T-cell (primary cell): ENCODE results near the gene TMEM259. TPM values are rescaled to one million over a fixed set of nuclear protein-coding genes. Genes with fewer than 3 reads are reported as not detected.

Source experiments
- ATAC-seq, 4 experiments: fragments of 200-7000 bp in 3 of 4; fragments of 150-1000 bp in 1 of 4; cut with Tn5 transposase; replicated peaks in 1 of 4; 1 replicate in 3 of 4; 2 replicates in 1 of 4; pipeline ENCODE4 v1.10.0; 2021; ENCODE audit warnings: moderate library complexity in 3 of 4, mild to moderate bottlenecking in 2 of 4, moderate number of reproducible peaks in 1 of 4
- CTCF ChIA-PET, 2 donors: fragments of 300-600 bp; sonication (Branson Sonifier 250); formaldehyde crosslinking; loops; one replicate each; lab custom pipeline; 2022; ENCODE audit warnings: antibody characterized with exemption in 2 of 2; lab: Charles Lee
- POLR2A ChIA-PET, 2 donors: fragments of 300-600 bp; sonication (Branson Sonifier 250); formaldehyde crosslinking; loops; one replicate each; lab custom pipeline; 2022; ENCODE audit warnings: antibody characterized with exemption in 2 of 2; lab: Charles Lee
- DNase-seq, 35 experiments: peaks; one replicate each; pipeline versions ENCODE4 v3.0.0 to v3.0.0-alpha.2; 2013 to 2023
- H3K27ac ChIP-seq: one replicate; pipeline ENCODE4 v1.5.1; 2013; ENCODE audit warnings: low read length
- H3K27me3 ChIP-seq, 2 experiments: replicated peaks in 1 of 2; 1 replicate in 1 of 2; 2 replicates in 1 of 2; pipeline versions ENCODE4 v1.6.1 to v1.7.0; 2013; ENCODE audit warnings: low read length in 1 of 2, mixed read lengths in 1 of 2; ENCODE audit not compliant: control insufficient read depth in 2 of 2, insufficient read depth in 2 of 2; ENCODE audit errors: extremely low read depth in 1 of 2
- H3K36me3 ChIP-seq, 2 donors: 1 replicate in 1 of 2; 2 replicates in 1 of 2; pipeline versions ENCODE4 v1.6.1 to v1.7.0; 2013; ENCODE audit warnings: low read length in 1 of 2; ENCODE audit not compliant: control insufficient read depth in 2 of 2, insufficient read depth in 1 of 2; ENCODE audit errors: extremely low read depth in 1 of 2
- H3K4me1 ChIP-seq, 2 experiments: 1 replicate in 1 of 2; 2 replicates in 1 of 2; pipeline versions ENCODE4 v1.6.1 to v1.7.0; 2013; ENCODE audit warnings: low read length in 2 of 2, mixed read lengths in 1 of 2; ENCODE audit not compliant: insufficient read depth in 2 of 2, control insufficient read depth in 1 of 2; ENCODE audit errors: extremely low read depth in 1 of 2
- H3K4me3 ChIP-seq, 2 donors: 1 replicate in 1 of 2; 2 replicates in 1 of 2; pipeline versions ENCODE4 v1.5.1 to v1.7.0; 2013; ENCODE audit warnings: mild to moderate bottlenecking in 2 of 2, low read length in 1 of 2, moderate library complexity in 1 of 2; ENCODE audit not compliant: control insufficient read depth in 1 of 2; ENCODE audit errors: extremely low read depth in 1 of 2
- H3K9me3 ChIP-seq: 2 replicates; pipeline ENCODE4 v1.7.0; 2013
- H3K27ac Mint-ChIP-seq, 2 donors: one replicate each; pipeline ENCODE4 v1.8.0; 2020 to 2021; ENCODE audit warnings: mild to moderate bottlenecking in 2 of 2, mixed read lengths in 2 of 2
- H3K27me3 Mint-ChIP-seq, 2 donors: one replicate each; pipeline ENCODE4 v1.8.0; 2021 to 2022; ENCODE audit warnings: mixed read lengths in 2 of 2
- H3K36me3 Mint-ChIP-seq: one replicate; pipeline ENCODE4 v1.8.0; 2021; ENCODE audit warnings: mixed read lengths
- H3K4me1 Mint-ChIP-seq, 3 donors: one replicate each; pipeline ENCODE4 v1.8.0; 2020 to 2022; ENCODE audit warnings: mixed read lengths in 3 of 3, mild to moderate bottlenecking in 1 of 3
- H3K4me3 Mint-ChIP-seq, 3 donors: one replicate each; pipeline ENCODE4 v1.8.0; 2020 to 2022; ENCODE audit warnings: mild to moderate bottlenecking in 3 of 3, mixed read lengths in 3 of 3, moderate library complexity in 3 of 3
- H3K9me3 Mint-ChIP-seq, 3 donors: one replicate each; pipeline ENCODE4 v1.8.0; 2020 to 2022; ENCODE audit warnings: mixed read lengths in 3 of 3
- WGBS: methylation state at CpG from one replicate; pipeline ENCODE4 v1.1.5; 2013; ENCODE audit warnings: missing lambda C conversion rate; ENCODE audit not compliant: insufficient coverage; 5-methylcytosine and 5-hydroxymethylcytosine counted together
- total RNA-seq, 35 experiments: library from RNA in 6 of 35; stranded (reverse) in 6 of 35; fragments of 120-200 nt in 1 of 35; gene quantifications; one replicate each; pipeline versions ENCODE4 v1.2.1 to v1.2.4 and lab custom pipeline; 2013 to 2026

TMEM259 gene
- total RNA-seq, 5 donors from 2014 or later (not counting 1 experiment from before 2014, with no cell fraction given) = 319 to 423 (median 372) TPM

- peaks cover 0 to 30% of the 10 kb centered on the region in 2 experiments for H3K4me1 ChIP-seq
- Mint-ChIP-seq H3K27ac (no peak overlapping the region), H3K4me1 (peaks cover 2 to 15% (median 15%) of the 10 kb centered on the region in 3 donors), H3K36me3 (no peaks in the 10 kb centered on the region), H3K27me3 (no peaks in the 10 kb centered on the region), H3K9me3 (no peaks in the 10 kb centered on the region), H3K4me3 (no peak overlapping the region)
- CTCF ChIA-PET = no interaction called here
- DNase-seq (no peak), ATAC-seq (no peak)
- no peaks in the 10 kb centered on the region for H3K9me3 ChIP-seq
- no peak overlapping the region for H3K27ac ChIP-seq
- POLR2A ChIA-PET = no interaction called here
- no peak overlapping the region for H3K4me3 ChIP-seq
- peaks cover 19 to 40% of the 10 kb centered on the region in 2 donors for H3K36me3 ChIP-seq
- 98% methylated on average over 36 of the region's 36 CpGs for WGBS
- H3K27me3 ChIP-seq = no peaks in the 10 kb centered on the region
Measured at GRCh38 chr19:1011831-1012333, 9.0 kb downstream of the TMEM259 start.

GRCh38 chr19:1010586-1011510, 10.1 kb downstream of the TMEM259 start:
- H3K27ac Mint-ChIP-seq = no peak overlapping the region
- H3K4me3 Mint-ChIP-seq = no peak overlapping the region
- POLR2A ChIA-PET = no interaction called here
- H3K36me3 Mint-ChIP-seq = no peaks in the 10 kb centered on the region
- WGBS = 95% methylated on average over 39 of the region's 56 CpGs
- H3K9me3 ChIP-seq = no peaks in the 10 kb centered on the region
- H3K36me3 ChIP-seq = peaks cover 19 to 33% of the 10 kb centered on the region in 2 donors
- DNase-seq = no peak
- ATAC-seq = no peak
- no peaks in the 10 kb centered on the region for H3K27me3 ChIP-seq
- no peak overlapping the region for H3K4me3 ChIP-seq
- H3K4me1 Mint-ChIP-seq = peaks cover 0 to 7% (median 6%) of the 10 kb centered on the region in 3 donors
- H3K4me1 ChIP-seq = peaks cover 0 to 20% of the 10 kb centered on the region in 2 experiments
- H3K27me3 Mint-ChIP-seq = no peaks in the 10 kb centered on the region
- CTCF ChIA-PET = no interaction called here
- no peak overlapping the region for H3K27ac ChIP-seq
- no peaks in the 10 kb centered on the region for H3K9me3 Mint-ChIP-seq

- no peak overlapping the region for H3K4me3 ChIP-seq
- H3K36me3 ChIP-seq = peaks cover 19 to 31% of the 10 kb centered on the region in 2 donors
- H3K4me1 Mint-ChIP-seq = peaks cover 0 to 2% (median 2%) of the 10 kb centered on the region in 3 donors
- H3K9me3 Mint-ChIP-seq = no peaks in the 10 kb centered on the region
- ATAC-seq (no peak), DNase-seq (no peak)
- ChIA-PET CTCF (no interaction called here), POLR2A (no interaction called here)
- H3K27me3 ChIP-seq = no peaks in the 10 kb centered on the region
- no peak overlapping the region for H3K27ac ChIP-seq
- H3K4me3 Mint-ChIP-seq = no peak overlapping the region
- no peak overlapping the region for H3K27ac Mint-ChIP-seq
- H3K27me3 Mint-ChIP-seq = no peaks in the 10 kb centered on the region
- 96% methylated on average over 24 of the region's 29 CpGs for WGBS
- peaks cover 0 to 12% of the 10 kb centered on the region in 2 experiments for H3K4me1 ChIP-seq
- no peaks in the 10 kb centered on the region for H3K36me3 Mint-ChIP-seq
- H3K9me3 ChIP-seq = no peaks in the 10 kb centered on the region
Measured at GRCh38 chr19:1009981-1010538, 10.9 kb downstream of the TMEM259 start.

- POLR2A ChIA-PET = no interaction called here
- Histone ChIP-seq H3K36me3 (peaks cover 19 to 31% of the 10 kb centered on the region in 2 donors), H3K4me3 (no peak overlapping the region), H3K27ac (no peak overlapping the region), H3K9me3 (no peaks in the 10 kb centered on the region), H3K27me3 (no peaks in the 10 kb centered on the region), H3K4me1 (peaks cover 0 to 5% of the 10 kb centered on the region in 2 experiments)
- Mint-ChIP-seq H3K4me1 (peaks cover 0 to 2% (median 2%) of the 10 kb centered on the region in 3 donors), H3K36me3 (no peaks in the 10 kb centered on the region), H3K27ac (no peak overlapping the region), H3K9me3 (no peaks in the 10 kb centered on the region), H3K4me3 (no peak overlapping the region), H3K27me3 (no peaks in the 10 kb centered on the region)
- CTCF ChIA-PET = no interaction called here
- ATAC-seq (peak in 1 of 4 experiments; percentile 3), DNase-seq (no peak)
- 92% methylated on average over 72 of the region's 92 CpGs for WGBS
Measured at GRCh38 chr19:1009041-1009980, 11.6 kb downstream of the TMEM259 start.

GRCh38 chr19:1008268-1009040, 12.5 kb downstream of the TMEM259 start:
- no peak for DNase-seq
- Mint-ChIP-seq H3K27me3 (no peaks in the 10 kb centered on the region), H3K4me1 (no peaks in the 10 kb centered on the region), H3K36me3 (no peaks in the 10 kb centered on the region), H3K4me3 (no peak overlapping the region), H3K9me3 (no peaks in the 10 kb centered on the region), H3K27ac (no peak overlapping the region)
- CTCF ChIA-PET = no interaction called here
- Histone ChIP-seq H3K4me3 (no peak overlapping the region), H3K27me3 (peaks cover 0 to 6% of the 10 kb centered on the region in 2 experiments), H3K9me3 (no peaks in the 10 kb centered on the region), H3K4me1 (no peaks in the 10 kb centered on the region), H3K36me3 (peaks cover 14 to 23% of the 10 kb centered on the region in 2 donors), H3K27ac (no peak overlapping the region)
- no peak for ATAC-seq
- WGBS = 93% methylated on average over 27 of the region's 45 CpGs
- POLR2A ChIA-PET = no interaction called here
